ENCODE data around the gene UTRN.

The UTRN gene

DNA sequence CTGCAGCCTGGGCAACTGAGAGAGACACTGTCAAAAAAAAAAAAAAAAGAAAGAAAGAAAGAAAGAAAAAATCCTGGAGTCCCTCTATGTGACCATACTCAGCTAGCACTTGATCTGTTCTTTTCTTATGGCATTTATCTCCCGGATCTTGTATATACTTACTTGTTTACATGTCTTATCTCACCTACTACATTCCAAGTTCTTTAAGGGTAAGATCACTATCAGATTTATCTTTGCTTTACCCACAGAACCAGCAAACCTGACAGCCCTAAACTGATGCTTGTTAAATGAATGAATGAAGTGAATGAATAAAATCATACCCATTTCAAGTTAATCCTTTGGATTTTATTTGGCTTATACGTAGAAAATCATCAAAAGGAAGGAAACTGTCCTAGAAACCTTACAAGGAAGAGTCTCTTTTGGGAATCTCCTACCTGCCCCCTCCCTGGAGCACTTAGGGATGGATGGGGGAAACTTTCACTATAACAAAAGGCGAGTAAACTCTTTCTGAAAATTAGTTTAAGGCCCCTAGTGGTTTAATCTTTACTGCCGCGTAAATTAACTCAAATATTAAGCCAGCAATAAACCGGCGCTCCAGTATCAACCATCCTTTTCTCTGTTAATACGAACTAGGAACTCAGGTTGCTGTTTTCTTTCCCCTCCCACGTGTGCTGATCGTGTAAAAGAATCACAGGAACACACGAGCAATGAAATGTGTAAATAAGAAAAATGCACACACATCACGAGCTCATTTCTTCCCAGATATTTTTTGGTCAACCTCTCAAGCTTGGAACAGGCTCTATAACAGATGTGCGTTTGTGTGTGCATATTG is 1.3 kb upstream of the UTRN start:
- peak; percentile 55 for DNase-seq (ENCODE audit: low read depth)

DNA sequence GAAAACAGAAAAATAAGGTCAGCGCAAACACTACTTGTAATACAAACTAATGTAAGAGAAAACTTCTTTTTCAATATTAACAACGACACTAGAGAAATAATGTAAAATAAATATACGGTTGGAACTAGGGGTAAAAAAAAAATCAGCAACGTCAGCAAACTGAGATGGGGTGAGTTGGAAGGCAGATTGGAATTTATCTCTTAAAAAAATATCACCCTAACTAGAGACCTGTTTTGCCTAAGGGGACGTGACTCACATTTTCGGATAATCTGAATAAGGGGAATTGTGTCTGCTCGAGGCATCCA is 705 bp upstream of the UTRN start:
- no peak for DNase-seq (ENCODE audit: low read depth)

DNA sequence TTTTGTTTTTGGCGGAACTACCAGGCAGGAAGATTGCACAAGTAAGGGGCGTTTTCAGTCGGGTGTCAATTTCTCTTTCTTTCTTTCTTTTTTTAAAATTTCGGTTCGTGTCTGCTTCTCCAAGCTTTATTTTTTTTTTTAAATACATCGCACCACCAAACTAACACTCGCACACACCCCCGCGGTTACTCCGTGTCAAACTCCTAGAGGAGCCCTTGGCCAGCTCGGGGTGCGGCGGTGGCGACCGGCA is 338 bp downstream of the UTRN start:
- DNase-seq (ENCODE audit: low read depth), result no peak

DNA sequence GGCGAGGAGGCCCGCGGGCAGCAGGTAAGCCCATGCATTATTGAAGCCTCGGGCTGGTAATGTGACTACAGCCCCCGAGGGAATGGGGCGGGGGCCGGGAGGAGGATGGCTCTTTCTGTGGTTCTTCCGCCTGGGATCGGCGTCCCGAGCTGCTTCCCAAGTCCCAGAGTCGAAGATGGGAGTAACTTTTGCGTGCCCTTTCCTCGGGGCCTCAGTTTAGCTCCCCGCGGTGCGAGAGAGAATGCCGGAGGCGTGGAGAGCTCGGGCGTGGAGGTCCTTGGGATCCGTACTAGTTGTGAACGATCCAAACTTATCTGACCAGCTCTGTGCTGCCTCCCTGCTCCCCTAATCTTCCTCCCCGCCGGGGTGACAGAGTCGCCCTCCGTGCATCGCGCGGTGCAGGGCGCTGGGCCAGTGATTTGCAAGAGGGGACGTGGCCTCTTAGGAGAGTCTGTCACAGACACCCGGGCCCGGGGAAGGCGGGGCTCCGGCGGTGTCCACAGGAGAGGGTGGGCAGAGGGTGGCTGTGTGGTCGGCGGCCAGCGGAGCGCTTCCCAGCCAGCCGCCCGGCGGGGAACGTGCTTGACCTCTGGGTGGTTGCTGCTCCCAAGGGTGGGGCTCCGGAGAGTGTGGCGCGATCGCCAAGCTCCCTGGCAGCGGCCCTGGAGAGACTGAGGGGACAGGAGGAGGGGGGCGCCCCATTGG is 815 bp downstream of the UTRN start:
- peak; percentile 51 for DNase-seq (ENCODE audit: low read depth)

DNA sequence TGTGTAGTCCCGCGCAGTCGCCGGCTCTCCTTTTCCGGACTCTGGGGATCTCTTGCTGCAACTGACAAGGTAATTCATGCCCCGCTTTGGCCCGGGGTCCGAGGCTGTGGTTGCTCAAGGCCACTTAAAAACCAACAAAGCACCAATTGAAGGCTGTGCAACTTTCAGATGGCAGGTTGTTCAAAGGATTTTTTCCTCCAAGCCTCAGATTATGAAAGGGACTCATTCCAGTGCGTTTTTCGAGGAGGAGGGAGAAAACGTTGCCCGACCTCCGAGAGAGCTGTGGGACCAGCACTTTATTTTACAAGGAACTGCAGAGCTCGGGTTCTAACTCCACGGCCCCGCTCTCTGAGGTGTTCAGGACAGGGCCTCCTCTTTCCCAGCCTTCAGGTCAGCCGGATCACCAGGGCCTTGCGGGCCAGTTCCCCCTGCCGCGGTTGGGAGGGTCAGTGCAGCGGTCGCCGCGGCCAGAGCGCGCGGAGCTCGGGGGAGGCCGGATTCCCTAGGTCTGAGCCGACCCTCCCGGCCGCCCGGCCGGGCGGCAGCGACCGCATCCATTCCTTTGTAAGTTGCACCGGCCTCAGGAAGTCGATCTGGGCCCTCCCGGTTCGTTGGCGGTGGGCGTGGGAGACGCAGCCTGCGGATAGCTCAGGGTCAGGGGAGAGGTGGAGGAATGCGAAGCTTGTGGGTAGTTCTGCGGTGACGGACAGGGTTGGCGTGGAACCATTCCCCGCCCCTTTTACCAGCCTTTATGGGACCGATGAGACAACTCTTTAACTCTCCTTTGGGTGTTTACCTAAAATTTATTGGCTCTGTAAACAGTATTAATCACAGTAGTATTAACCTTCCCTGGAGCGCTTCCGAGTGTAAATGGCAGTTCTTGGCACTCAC is 1.6 kb downstream of the UTRN start:
- DNase-seq (ENCODE audit: low read depth), result peak; percentile 97

DNA sequence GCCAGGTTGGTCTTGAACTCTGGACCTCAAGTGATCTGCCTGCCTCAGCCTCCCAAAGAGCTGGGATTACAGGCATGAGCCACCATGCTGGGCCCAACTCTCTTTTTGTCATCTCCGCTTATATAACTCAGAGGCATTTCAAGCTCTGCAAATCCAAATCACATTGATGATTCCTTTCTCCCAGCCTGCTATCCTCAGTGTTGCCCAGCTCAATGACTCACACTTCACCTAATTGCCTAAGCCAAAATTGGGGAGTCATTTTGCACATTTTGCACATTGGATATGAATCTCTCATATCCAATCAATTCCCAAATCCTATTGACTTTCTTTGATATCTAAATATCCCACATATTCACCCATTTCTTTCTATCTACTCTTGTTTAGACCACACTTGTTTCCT is 3.9 kb downstream of the UTRN start:
- no peak for DNase-seq (ENCODE audit: low read depth)

DNA sequence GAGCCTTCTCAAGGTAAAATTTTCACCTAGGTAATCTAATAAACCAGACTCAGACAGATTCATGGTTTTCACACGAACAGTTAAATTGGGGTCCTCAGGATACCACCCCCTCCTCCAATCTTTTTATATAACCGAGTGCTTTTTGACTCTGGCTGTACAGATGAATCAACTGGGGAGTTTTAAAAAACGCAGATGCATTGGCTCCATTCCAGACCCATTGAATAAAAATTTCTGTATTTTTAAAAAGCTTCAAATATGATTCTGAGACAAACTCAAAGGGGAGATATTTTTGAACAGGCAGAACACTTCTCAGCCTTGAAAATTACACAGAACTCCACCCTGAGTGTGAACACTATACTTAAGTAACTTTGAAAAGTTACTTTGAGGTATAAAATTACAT is 7.2 kb downstream of the UTRN start:
- peak; percentile 22 for DNase-seq (ENCODE audit: low read depth)

DNA sequence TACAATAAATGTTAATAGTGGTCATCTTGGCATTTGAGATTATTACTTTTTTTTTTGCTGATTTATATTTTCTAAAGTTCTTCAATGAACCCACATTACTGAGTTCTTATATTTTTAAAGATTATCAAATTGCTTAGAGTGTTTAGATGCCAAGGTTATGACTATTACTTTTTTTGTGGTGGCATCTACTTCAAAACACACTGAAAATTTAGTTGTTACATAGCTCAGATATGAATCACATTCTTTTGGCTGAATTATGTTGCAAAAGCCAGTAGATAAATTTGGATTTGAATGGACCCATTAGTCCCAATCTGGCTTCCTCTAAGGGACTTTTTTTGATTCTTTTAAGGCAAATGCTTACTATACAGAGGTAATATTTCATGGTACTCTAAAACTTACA is 8.9 kb downstream of the UTRN start:
- DNase-seq (ENCODE audit: low read depth), result peak; percentile 88

DNA sequence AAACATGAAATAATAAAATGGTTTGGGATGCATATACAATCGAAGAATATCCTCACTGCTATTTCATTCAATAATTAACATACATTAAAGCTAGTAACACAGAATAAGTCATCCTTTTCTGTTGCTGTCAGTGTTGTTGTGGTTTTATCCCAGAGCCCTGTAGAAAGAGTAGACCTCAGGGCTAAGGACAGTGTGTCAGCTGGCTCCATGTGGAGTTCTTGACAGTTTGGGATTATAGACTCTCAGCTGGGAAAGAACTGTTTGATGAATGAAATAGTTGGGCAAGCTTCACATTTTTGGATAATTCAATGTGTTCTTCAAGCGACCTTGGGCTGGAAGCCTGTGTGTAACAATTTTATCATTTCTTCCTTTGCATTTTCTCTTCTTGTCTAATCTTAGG is 10.1 kb downstream of the UTRN start:
- no peak for DNase-seq (ENCODE audit: low read depth)

DNA sequence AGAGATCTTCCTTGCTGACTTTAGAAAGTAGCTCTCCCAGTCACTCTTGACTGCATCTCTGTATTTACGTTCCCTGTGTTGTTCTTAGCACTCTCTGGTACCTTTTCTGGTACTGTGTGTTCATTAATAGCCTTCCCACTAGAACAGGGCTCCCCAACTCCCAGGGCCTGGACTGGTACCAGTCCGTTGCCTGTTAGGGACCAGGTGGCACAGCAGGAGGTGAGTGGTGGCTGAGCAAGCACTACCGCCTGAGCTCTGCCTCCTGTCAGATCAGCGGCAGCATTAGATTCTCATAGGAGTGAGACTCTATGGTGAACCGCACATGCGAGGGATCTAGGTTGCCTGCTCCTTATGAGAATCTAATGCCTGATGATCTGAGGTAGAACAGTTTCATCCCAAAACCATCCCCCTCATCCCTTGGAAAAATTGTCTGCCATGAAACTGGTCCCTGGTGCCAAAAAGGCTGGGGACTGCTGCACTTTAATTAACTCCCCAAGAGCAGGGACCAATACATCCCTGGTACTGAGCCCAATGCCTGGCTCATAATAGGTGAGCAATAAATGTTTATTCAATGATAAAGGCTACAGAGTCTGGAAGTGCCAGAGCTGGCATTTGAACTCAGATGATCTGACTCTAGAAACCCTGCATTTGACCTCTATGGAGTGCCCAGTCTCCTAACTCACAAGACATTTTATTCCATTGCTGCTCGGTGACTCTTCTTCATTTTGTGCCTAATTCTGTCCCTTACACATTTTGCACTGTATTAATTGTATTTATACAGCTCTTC is 11.0 kb downstream of the UTRN start:
- no peak for DNase-seq (ENCODE audit: low read depth)

DNA sequence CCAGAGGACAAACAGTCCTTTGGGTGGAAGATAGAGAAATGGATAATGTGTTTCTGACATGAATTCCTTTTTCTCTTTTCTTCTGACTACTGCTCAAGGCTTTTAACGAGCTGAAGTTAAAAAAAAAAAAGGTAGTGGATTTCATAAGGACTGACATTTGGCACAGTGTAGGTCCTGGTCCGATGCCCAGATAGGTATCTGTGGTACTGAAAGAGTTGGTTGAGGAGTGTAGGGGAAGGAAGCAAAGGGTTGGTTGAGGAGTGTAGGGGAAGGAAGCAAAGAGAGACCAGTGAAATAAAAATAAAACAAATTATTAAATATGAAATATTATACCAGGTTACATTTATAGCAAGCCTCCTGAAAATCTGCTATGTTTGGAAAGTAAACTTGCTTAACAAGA is 11.8 kb downstream of the UTRN start:
- peak; percentile 29 for DNase-seq (ENCODE audit: low read depth)

DNA sequence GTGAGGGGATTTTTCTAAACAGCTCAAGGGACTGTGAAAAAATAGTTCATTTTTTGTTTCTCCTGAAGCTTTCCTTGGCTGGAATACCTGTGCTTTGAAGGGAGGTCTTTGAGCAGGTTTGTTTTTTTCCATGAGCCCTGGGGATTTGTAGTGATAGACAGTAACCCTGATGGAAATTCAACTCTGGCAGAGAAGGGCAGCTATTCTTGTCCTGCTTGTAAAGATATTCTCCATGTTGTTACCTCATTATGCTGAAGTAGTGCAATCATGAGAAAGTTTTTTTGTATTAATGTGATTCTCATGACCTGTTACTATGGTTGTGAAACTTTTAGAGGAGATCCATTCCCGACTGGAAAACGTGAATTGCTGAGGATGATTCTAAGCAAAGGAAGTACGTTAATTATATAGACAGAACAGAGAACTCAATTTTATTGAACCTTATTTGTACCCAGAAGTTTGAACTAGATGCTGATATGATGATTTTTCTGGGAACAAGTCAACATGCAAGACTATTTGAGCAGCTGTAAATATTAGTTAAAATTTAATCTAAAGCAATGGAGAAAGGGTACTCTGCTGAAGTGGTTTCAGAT is 12.5 kb downstream of the UTRN start:
- DNase-seq (ENCODE audit: low read depth), result peak; percentile 13

DNA sequence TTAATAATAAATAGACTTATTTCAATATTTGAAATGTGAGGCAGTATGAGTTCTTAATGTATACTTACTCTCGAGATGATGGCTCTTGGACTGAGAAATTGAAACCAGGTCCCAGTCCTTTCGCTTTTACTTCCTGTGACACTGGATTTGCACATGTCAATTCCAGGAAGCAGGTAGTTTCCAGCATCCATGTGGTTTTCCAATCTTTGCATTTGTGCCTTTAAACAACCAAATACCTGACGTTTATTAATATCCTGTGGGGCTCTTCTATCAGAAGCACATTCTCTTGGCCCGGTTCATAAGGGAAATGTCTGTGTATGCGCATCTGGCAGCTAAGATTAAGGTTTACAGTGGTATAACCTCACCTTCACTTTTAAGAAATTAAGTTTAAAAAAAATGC is 13.1 kb downstream of the UTRN start:
- DNase-seq (ENCODE audit: low read depth), result no peak

DNA sequence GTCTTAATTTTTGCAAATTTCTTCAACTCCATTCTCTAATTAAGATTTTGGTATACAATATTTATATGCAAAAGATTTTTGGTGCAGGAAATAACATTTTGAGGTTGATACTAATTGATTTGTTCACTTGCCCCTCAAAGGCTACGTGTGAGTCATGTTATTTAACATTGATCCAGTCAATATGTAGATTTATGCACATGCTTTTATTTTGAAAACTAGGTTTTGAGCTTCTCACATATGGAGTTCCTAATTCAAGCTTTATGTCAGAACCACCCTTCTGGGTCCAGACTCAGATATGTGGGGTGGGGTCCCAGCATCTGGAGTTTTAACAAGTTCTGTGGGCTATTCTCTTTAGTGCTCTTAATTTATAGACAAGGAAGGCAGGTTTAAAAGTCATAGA is 13.8 kb downstream of the UTRN start:
- DNase-seq (ENCODE audit: low read depth), result no peak

DNA sequence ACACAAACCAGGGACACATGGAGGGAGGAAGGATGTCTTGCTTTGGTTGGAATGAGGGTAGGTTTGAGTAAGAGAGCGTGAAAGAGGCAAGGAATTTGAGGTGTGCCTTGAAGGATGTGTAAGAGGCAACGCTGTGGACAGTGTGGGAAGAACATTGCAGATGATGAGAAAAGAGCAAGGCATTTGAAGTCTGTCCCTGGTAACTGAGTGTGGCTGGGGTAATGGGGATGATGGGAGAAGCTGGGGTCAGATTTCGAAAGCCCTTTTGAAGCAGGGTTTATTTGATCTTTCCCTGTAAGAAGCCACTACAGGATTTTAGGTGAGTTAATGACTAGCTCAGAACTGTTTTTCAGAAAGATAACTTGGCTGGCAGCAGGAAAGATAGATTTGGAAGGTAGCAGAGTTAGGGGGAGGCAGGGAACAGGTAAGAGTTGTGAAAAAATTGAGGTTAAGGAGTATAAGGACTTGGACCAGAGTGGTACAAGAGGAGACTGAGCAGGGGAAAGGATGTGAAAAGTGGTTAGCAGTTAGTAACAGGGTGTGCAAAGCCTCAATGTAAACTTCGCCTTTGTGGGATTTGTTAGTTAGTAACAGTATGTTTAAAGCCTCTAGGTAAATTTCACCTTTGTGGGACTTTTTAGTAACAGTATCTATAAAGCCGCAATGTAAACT is 17.7 kb downstream of the UTRN start:
- DNase-seq (ENCODE audit: low read depth), result peak; percentile 40

DNA sequence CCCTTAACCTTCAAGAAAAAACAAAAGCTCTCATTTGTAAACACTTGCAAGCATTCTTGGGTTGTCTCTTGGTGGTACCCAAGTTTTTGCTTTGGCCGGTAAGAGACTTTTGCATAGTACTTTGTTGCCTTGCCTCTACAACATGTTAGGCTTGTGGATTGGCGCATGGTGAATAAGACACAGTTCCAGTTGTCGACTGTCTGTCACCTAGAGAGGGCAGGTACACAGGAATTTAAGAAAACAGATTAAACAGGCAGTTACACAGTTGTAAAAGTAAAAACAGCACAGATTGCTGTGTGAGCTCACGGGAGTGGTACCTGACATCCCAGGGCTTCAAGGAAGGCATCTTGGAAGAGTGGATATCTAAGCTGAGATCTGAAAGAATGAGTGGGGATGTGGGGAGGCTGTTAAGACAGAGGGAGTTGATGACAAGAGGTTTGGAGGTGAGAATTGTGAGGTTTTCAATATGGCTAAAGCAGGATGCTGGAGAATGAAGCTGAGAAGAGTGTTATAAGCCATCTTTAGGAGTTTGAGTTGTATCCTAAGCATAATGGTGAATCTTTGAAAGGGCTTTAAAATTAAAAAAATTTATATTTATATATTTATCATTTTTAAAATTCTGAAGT is 19.2 kb downstream of the UTRN start:
- no peak for DNase-seq (ENCODE audit: low read depth)

DNA sequence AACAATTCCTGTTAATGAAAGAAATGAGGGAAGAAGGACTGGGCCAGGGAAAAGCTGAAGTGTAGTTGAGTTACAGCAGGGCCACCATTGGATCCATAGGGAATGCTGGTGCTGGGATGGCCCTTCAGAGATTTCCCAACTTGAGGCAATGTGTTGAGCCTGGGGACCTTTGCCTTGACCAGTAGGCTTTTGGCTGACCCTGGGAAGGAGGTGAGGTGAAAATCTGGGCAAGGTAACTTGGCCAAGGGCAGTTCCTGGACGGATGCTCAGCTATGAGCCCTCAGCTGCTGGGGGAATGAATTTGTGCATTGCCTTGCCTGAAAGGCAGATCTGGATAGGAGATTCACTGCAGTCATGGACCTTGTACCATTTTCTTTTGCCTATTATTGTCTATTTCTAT is 20.4 kb downstream of the UTRN start:
- no peak for DNase-seq (ENCODE audit: low read depth)

DNA sequence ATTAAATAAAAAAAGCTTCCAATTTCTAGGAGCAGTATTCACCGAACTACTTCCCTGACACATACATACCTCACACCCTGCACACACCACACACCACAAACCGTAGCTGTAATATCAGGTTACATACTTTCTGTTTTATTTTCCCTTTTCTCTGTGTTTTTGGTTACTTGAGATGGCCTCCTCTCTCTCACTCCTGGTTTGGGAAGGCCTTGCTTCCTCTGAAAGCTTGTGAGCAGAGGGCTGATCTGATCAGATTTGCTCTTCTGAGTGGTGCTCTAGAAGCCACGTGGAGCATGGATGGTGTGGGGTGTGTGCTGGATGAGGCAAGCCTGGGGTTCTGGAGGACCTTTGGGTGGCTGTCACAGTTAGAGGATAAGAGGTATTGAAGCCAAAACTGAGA is 20.9 kb downstream of the UTRN start:
- peak; percentile 82 for DNase-seq (ENCODE audit: low read depth)

DNA sequence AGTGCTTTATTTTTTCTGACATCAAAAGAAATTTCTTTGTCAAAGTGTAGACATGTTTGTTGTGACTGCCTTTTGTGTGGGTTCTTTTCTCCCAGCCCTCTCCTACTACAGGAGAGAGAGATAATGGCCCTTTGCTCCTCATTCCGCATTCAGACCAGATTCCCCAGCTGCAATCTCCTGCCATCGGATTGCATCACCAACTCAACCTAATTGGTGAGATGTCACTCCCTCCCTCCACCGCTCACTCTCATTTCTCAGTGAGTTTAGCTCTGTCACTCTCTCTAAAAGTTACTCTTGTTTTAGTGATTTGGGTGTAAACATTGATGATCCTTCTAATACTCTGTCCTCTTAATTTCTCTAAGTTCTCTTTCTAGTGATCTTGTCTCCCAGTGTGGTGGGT is 22.7 kb downstream of the UTRN start:
- DNase-seq (ENCODE audit: low read depth), result no peak

DNA sequence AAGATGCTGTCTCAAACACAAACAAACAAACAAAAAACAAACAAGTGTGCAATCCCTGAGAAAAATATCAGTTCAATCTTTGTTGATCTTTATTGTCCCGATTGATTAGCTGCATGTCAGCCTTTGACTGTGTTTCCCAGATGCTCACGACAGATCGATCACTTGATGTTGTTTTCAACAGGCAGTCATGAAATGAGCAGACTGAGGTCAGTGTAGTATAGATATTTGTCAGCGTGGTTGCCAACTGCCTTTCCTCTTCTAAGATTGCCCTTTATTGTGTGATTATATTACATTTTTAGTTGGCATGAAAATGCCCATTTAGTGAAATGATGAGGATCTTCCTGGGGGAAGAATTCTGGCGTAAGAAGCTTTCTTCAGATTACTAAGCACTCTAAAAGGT is 25.6 kb downstream of the UTRN start:
- DNase-seq (ENCODE audit: low read depth), result no peak

DNA sequence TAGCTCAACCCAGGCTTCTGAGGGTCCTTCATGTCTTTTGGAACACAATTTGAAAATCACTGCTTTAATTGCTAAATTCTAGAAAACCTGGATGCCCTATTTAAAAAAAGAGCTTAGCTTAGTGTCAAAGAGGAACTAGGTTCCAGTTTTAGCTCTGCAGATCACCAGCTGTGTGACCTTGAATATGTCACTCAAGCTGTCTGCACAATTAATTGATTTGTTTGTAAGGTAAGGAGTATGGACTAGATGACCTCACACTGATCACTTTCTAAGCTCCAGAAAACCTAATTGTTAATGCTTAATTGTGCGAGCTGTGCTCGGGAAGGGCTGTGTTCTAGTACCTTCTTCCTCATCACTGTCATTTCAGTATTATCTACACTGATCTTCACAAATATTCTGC is 26.2 kb downstream of the UTRN start:
- DNase-seq (ENCODE audit: low read depth), result no peak
